ENCODE measurements around the gene ZC3H7B. TPM values are rescaled to one million over a fixed set of nuclear protein-coding genes. Genes with fewer than 3 reads are reported as not detected.

The ZC3H7B gene
- polyA plus RNA-seq, 1 experiment = 55.3 TPM

- POLR2A ChIA-PET = no interaction called here
- H3K27ac ChIP-seq (ENCODE audit: low read depth, low read length) = no peak overlapping the region
- TF ChIP-seq CTCF (IDR thresholded peaks at IDR 0.05; ENCODE audit: low read depth, low read length) = no peak
- DNase-seq (ENCODE audit: low read depth, low spot score) = no peak
- H3K4me3 ChIP-seq (ENCODE audit: low read depth, low read length) = no peak overlapping the region
- CTCF ChIA-PET = no interaction called here
- H3K27me3 ChIP-seq (ENCODE audit: control insufficient read depth, insufficient read depth, low read length) = no peaks in the 10 kb centered on the region
- H3K9me3 ChIP-seq (ENCODE audit: control insufficient read depth, insufficient read depth, low read length) = no peaks in the 10 kb centered on the region; the same call in 1 of the 2 replicates
These were observed 50.7 kb downstream of the ZC3H7B start for GRCh38 chr22:41352058-41352457.

GRCh38 chr22:41353862-41354575 is 52.7 kb downstream of the ZC3H7B start:
- DNase-seq (ENCODE audit: low read depth, low spot score) = no peak
- H3K27ac ChIP-seq (ENCODE audit: low read depth, low read length) = no peak overlapping the region
- CTCF ChIA-PET = no interaction called here
- H3K27me3 ChIP-seq (ENCODE audit: control insufficient read depth, insufficient read depth, low read length) = no peaks in the 10 kb centered on the region
- no peak overlapping the region for H3K4me3 ChIP-seq (ENCODE audit: low read depth, low read length)
- H3K9me3 ChIP-seq (ENCODE audit: control insufficient read depth, insufficient read depth, low read length) = no peaks in the 10 kb centered on the region; the same call in 1 of the 2 replicates
- TF ChIP-seq CTCF (IDR thresholded peaks at IDR 0.05; ENCODE audit: low read depth, low read length) = no peak
- POLR2A ChIA-PET = no interaction called here

GRCh38 chr22:41354979-41355378 is 53.7 kb downstream of the ZC3H7B start:
- H3K27me3 ChIP-seq (ENCODE audit: control insufficient read depth, insufficient read depth, low read length) = no peaks in the 10 kb centered on the region
- H3K27ac ChIP-seq (ENCODE audit: low read depth, low read length) = no peak overlapping the region
- ChIA-PET CTCF (no interaction called here), POLR2A (no interaction called here)
- no peaks in the 10 kb centered on the region; the same call in 1 of the 2 replicates for H3K9me3 ChIP-seq (ENCODE audit: control insufficient read depth, insufficient read depth, low read length)
- TF ChIP-seq CTCF (IDR thresholded peaks at IDR 0.05; ENCODE audit: low read depth, low read length) = no peak
- no peak for DNase-seq (ENCODE audit: low read depth, low spot score)
- no peak overlapping the region for H3K4me3 ChIP-seq (ENCODE audit: low read depth, low read length)

GRCh38 chr22:41355895-41356294 is 54.6 kb downstream of the ZC3H7B start:
- Histone ChIP-seq H3K9me3 (ENCODE audit: control insufficient read depth, insufficient read depth, low read length) (no peaks in the 10 kb centered on the region; the same call in 1 of the 2 replicates), H3K27me3 (ENCODE audit: control insufficient read depth, insufficient read depth, low read length) (no peaks in the 10 kb centered on the region), H3K27ac (ENCODE audit: low read depth, low read length) (no peak overlapping the region), H3K4me3 (ENCODE audit: low read depth, low read length) (no peak overlapping the region)
- TF ChIP-seq CTCF (IDR thresholded peaks at IDR 0.05; ENCODE audit: low read depth, low read length) = no peak
- ChIA-PET CTCF (no interaction called here), POLR2A (no interaction called here)
- no peak for DNase-seq (ENCODE audit: low read depth, low spot score)

- DNase-seq (ENCODE audit: low read depth, low spot score) = no peak
- CTCF ChIA-PET = no interaction called here
- POLR2A ChIA-PET = no interaction called here
- Histone ChIP-seq H3K27me3 (ENCODE audit: control insufficient read depth, insufficient read depth, low read length) (no peaks in the 10 kb centered on the region), H3K27ac (ENCODE audit: low read depth, low read length) (no peak overlapping the region), H3K9me3 (ENCODE audit: control insufficient read depth, insufficient read depth, low read length) (peaks cover 4% of the 10 kb centered on the region), H3K4me3 (ENCODE audit: low read depth, low read length) (no peak overlapping the region)
- no peak for TF ChIP-seq CTCF (IDR thresholded peaks at IDR 0.05; ENCODE audit: low read depth, low read length)
These were observed 55.2 kb downstream of the ZC3H7B start for GRCh38 chr22:41356430-41357028.
